Measurements from ENCODE around the gene TIPIN. TPM values are rescaled to one million over a fixed set of nuclear protein-coding genes. Genes with fewer than 3 reads are reported as not detected.

Gene TIPIN
- total RNA-seq, 2 donors from 2014 or later, result 8.0 to 20.1 TPM

DNA sequence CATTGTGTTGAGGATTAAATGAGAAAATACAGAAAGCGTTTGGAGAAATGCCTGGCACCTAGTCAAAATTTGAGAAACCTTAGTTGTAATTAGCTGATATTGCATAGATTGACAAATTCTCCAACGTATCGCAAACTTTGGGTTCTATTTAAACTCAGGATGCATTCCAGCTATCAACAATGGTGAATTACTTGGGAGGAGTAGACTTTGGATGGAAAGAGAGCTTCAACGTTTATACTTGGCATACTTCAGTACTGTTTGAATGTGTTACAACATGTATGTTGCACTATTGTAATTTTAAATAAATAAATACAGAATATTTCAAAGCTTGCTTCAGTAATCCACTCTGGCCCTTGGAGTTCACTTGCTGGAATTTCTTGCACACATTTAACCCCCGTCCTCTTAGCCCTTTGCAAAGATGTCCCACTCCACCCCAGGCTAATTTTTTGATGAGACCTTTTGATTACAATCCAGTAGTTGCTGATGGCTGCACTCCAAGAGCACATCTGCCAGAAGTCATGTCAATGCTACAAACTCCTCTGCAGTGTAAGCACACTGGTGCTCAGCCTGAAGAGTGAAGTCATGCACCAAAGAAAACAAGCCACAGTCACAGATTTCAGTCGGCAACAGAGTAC, 67.8 kb downstream of the TIPIN start:
- no peaks in the 10 kb centered on the region for H3K36me3 ChIP-seq
- intact Hi-C loops (cut with DNase I), result loop anchor here (5.0 kb wide), 1 partner anchor 371 kb away; no protein-coding TSS in a partner anchor
- H3K9me3 ChIP-seq, result no peaks in the 10 kb centered on the region
- DNase-seq (ENCODE audit: low spot score), result no peak
- TF ChIP-seq, protein P1, sequence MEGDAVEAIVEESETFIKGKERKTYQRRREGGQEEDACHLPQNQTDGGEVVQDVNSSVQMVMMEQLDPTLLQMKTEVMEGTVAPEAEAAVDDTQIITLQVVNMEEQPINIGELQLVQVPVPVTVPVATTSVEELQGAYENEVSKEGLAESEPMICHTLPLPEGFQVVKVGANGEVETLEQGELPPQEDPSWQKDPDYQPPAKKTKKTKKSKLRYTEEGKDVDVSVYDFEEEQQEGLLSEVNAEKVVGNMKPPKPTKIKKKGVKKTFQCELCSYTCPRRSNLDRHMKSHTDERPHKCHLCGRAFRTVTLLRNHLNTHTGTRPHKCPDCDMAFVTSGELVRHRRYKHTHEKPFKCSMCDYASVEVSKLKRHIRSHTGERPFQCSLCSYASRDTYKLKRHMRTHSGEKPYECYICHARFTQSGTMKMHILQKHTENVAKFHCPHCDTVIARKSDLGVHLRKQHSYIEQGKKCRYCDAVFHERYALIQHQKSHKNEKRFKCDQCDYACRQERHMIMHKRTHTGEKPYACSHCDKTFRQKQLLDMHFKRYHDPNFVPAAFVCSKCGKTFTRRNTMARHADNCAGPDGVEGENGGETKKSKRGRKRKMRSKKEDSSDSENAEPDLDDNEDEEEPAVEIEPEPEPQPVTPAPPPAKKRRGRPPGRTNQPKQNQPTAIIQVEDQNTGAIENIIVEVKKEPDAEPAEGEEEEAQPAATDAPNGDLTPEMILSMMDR (IDR thresholded peaks at IDR 0.05), result no peak
- TF ChIP-seq POLR2AphosphoS5 (IDR thresholded peaks at IDR 0.05) (no peak), POLR2A (IDR thresholded peaks at IDR 0.05) (no peak)
- H3K27me3 ChIP-seq (replicated peaks; ENCODE audit: insufficient read depth), result no peaks in the 10 kb centered on the region
- no peak overlapping the region for H3K4me3 ChIP-seq
- H3K4me1 ChIP-seq (replicated peaks), result no peaks in the 10 kb centered on the region
- no peak overlapping the region for H3K27ac ChIP-seq
- 29% methylated on average over 6 of the region's 6 CpGs for WGBS

DNA sequence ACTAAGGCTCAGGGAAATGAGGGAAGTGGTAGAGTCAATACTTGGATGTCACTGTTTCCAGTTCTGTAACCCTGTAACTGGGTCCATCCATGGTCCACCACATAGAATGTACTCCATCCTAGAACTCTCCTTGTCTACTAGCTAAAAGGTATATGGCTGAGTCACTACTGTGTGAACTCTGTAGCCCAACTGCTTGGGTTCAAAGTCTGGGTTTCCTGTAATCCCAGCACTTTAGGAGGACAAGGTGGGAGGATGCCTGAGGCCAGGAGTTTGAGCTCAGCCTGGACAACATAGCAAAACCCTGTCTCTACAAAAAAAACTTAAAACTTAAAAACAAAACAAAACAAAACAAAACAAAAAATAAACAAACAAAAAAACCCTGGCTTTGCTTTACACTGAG, 68.4 kb downstream of the TIPIN start:
- intact Hi-C loops (cut with DNase I), result loop anchor here (5.0 kb wide), 1 partner anchor 371 kb away; no protein-coding TSS in a partner anchor
- no peaks in the 10 kb centered on the region for H3K4me1 ChIP-seq (replicated peaks)

DNA sequence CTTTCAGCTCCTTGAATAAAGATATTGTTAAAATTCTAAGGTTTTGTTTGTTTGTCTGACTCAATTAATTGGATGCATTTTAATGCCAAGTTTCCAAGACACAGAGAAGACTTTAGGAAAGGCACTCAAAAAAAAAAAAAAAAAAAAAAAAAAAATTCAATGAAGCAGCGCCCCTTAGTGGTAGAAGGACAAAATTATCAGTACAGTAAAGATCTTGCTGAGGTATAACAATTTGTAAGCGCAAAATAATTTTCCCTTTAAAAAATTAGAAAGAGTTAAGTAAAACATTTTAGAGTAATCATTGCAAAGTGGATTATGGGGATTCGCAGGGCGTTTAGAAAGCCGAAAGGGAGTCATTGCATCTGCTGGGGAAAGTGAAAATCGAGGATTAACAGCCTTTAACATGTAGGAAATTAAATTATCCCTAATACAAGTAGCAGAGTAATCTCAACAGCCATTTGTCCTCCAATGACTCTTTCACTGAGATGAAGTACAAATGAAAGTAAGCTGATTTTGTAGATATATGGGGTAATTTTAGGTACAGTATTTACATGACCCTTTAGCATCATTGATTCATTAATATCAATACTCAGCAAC, 68.9 kb downstream of the TIPIN start:
- 10% methylated on average over 6 of the region's 6 CpGs for WGBS
- Histone ChIP-seq H3K36me3 (no peaks in the 10 kb centered on the region), H3K4me3 (no peak overlapping the region), H3K27ac (no peak overlapping the region), H3K4me1 (replicated peaks) (no peaks in the 10 kb centered on the region), H3K27me3 (replicated peaks; ENCODE audit: insufficient read depth) (no peaks in the 10 kb centered on the region), H3K9me3 (no peaks in the 10 kb centered on the region)
- TF ChIP-seq, protein P1 (IDR thresholded peaks at IDR 0.05), result peak in 2 of 4 experiments; percentile 43 to 49
- no peak for TF ChIP-seq POLR2A (IDR thresholded peaks at IDR 0.05)
- no peak for TF ChIP-seq POLR2AphosphoS5 (IDR thresholded peaks at IDR 0.05)
- DNase-seq (ENCODE audit: low spot score), result no peak
- intact Hi-C loops (cut with DNase I), result loop anchor here (2.0 to 5.0 kb wide), 2 partner anchors 307 to 370 kb away; no protein-coding TSS in a partner anchor

More for the DNA sequence above, 68.4 kb downstream of the TIPIN start:
- DNase-seq (ENCODE audit: low spot score), result no peak
- Histone ChIP-seq H3K27me3 (replicated peaks; ENCODE audit: insufficient read depth) (no peaks in the 10 kb centered on the region), H3K4me3 (no peak overlapping the region), H3K36me3 (no peaks in the 10 kb centered on the region), H3K27ac (no peak overlapping the region), H3K9me3 (no peaks in the 10 kb centered on the region)
- TF ChIP-seq, protein P1 (IDR thresholded peaks at IDR 0.05), result no peak
- TF ChIP-seq POLR2AphosphoS5 (IDR thresholded peaks at IDR 0.05) (no peak), POLR2A (IDR thresholded peaks at IDR 0.05) (no peak)

Small RNAs within 50 kb of the gene (small RNA-seq; reads per million reads assigned to genes)
- 0 reads per million in 2 donors for gene RF00019
- gene SCARNA14, result 9.9 to 13.2 reads per million in 2 donors

Other genes starting within 250 kb of the TIPIN start
- not detected for gene MEGF11, start 102.9 kb downstream of the TIPIN start, total RNA-seq
- 10 to 100 TPM; 19.4 to 35.0 TPM for gene DIS3L, start 63.1 kb downstream of the TIPIN start, total RNA-seq
- gene MAP2K1, start 30.2 kb upstream of the TIPIN start, total RNA-seq, result 10 to 100 TPM; 28.0 to 29.0 TPM
- gene SNAPC5, start 141.1 kb upstream of the TIPIN start, total RNA-seq, result 10 to 100 TPM; 23.6 to 27.0 TPM
- 1,000 to 10,000 TPM; 2,395 to 5,607 TPM for gene RPL4, start 148.2 kb upstream of the TIPIN start, total RNA-seq
- gene ZWILCH, start 148.6 kb upstream of the TIPIN start, total RNA-seq, result 10 to 100 TPM in 1 of 2 donors, 1 to 10 TPM in 1; 6.1 to 11.4 TPM
- gene LCTL, start 209.3 kb upstream of the TIPIN start, total RNA-seq, result not detected

Data from prostate gland (tissue), 2 donors.